Measurements from ENCODE around the gene BUD23.
"Not testable (repeated sequence)": the region's sequence is repeated elsewhere in the genome, so short reads cannot be mapped to it uniquely, and the experiment has no call there.

Gene BUD23

GRCh38 chr7:73701357-73701995 is 18.1 kb downstream of the BUD23 start:
- peak; percentile 51 for DNase-seq

- no peak for DNase-seq
These were observed 18.8 kb downstream of the BUD23 start for GRCh38 chr7:73702226-73702625.

GRCh38 chr7:73702665-73703064 is 19.3 kb downstream of the BUD23 start:
- DNase-seq = no peak

- DNase-seq = no peak
These were observed 19.8 kb downstream of the BUD23 start for GRCh38 chr7:73703225-73703624.

GRCh38 chr7:73703757-73704639 is 20.6 kb downstream of the BUD23 start:
- no peak for DNase-seq

- DNase-seq = no peak
These were observed 21.5 kb downstream of the BUD23 start for GRCh38 chr7:73704640-73705550.

GRCh38 chr7:73705551-73705920 is 22.1 kb downstream of the BUD23 start:
- no peak for DNase-seq

- DNase-seq = no peak
These were observed 23.0 kb downstream of the BUD23 start for GRCh38 chr7:73706126-73707044.

- DNase-seq = no peak
These were observed 23.7 kb downstream of the BUD23 start for GRCh38 chr7:73707045-73707631.

GRCh38 chr7:73708961-73709549 is 25.7 kb downstream of the BUD23 start:
- DNase-seq = no peak

- DNase-seq = no peak
These were observed 29.4 kb downstream of the BUD23 start for GRCh38 chr7:73712773-73713172.

GRCh38 chr7:73713319-73713718 is 29.9 kb downstream of the BUD23 start:
- DNase-seq = not testable (repeated sequence)

GRCh38 chr7:73715648-73716317 is 32.4 kb downstream of the BUD23 start:
- DNase-seq = peak; percentile 89

- no peak for DNase-seq
These were observed 33.0 kb downstream of the BUD23 start for GRCh38 chr7:73716318-73716890.

GRCh38 chr7:73717025-73717807 is 33.8 kb downstream of the BUD23 start:
- no peak for DNase-seq

- no peak for DNase-seq
These were observed 34.6 kb downstream of the BUD23 start for GRCh38 chr7:73717991-73718405.

- no peak for DNase-seq
These were observed 35.1 kb downstream of the BUD23 start for GRCh38 chr7:73718438-73718881.

- DNase-seq = peak; percentile 79
These were observed 35.8 kb downstream of the BUD23 start, which contains the start of gene STX1A for GRCh38 chr7:73718905-73719805. STX1A (minus strand) TSS chr7:73719669; CDS start chr7:73719631, 38 bp downstream.
